GM19372 (cell line): ENCODE results near the gene MRGPRG.

Experiments used
- ATAC-seq: cut with Tn5 transposase; IDR thresholded peaks from one replicate; pipeline ENCODE4 v1.9.1; 2021; ENCODE audit warnings: mild to moderate bottlenecking, low read depth, moderate library complexity; ENCODE audit not compliant: unreplicated experiment

Gene MRGPRG

GRCh38 chr11:3197044-3197695 is 21.4 kb downstream of the MRGPRG start:
- ATAC-seq: no peak

- no peak for ATAC-seq
Observed at GRCh38 chr11:3196161-3197043, 22.2 kb downstream of the MRGPRG start.

GRCh38 chr11:3195251-3196160 is 23.1 kb downstream of the MRGPRG start:
- no peak for ATAC-seq

- ATAC-seq: no peak
Observed at GRCh38 chr11:3194016-3194816, 24.4 kb downstream of the MRGPRG start.

- ATAC-seq: no peak
Observed at GRCh38 chr11:3193373-3194015, 25.1 kb downstream of the MRGPRG start.

- ATAC-seq: no peak
Observed at GRCh38 chr11:3192511-3193372, 25.9 kb downstream of the MRGPRG start.

GRCh38 chr11:3191586-3192324 is 26.9 kb downstream of the MRGPRG start:
- ATAC-seq: no peak

- no peak for ATAC-seq
Observed at GRCh38 chr11:3190600-3190999, 28.0 kb downstream of the MRGPRG start.

- ATAC-seq: no peak
Observed at GRCh38 chr11:3189886-3190583, 28.6 kb downstream of the MRGPRG start.

- ATAC-seq: no peak
Observed at GRCh38 chr11:3189196-3189843, 29.3 kb downstream of the MRGPRG start.

GRCh38 chr11:3188496-3189195 is 30.0 kb downstream of the MRGPRG start:
- ATAC-seq: no peak

- ATAC-seq: no peak
Observed at GRCh38 chr11:3186166-3186953, 32.3 kb downstream of the MRGPRG start.

GRCh38 chr11:3184732-3185347 is 33.8 kb downstream of the MRGPRG start:
- no peak for ATAC-seq

GRCh38 chr11:3183523-3183922 is 35.1 kb downstream of the MRGPRG start:
- ATAC-seq: no peak

- ATAC-seq: no peak
Observed at GRCh38 chr11:3182462-3182852, 36.2 kb downstream of the MRGPRG start.
